Measurements from ENCODE around the gene LPP.

Gene LPP

GRCh38 chr3:188899881-188900280 lies 745.9 kb downstream of the LPP start:
- TF ChIP-seq HDGF (IDR thresholded peaks at IDR 0.05; ENCODE audit: borderline replicate concordance) (no peak), TARDBP (IDR thresholded peaks at IDR 0.05) (no peak), FOXA1 (IDR thresholded peaks at IDR 0.05) (no peak), PKNOX1 (IDR thresholded peaks at IDR 0.05) (no peak), CTBP1 (IDR thresholded peaks at IDR 0.05; ENCODE audit: borderline replicate concordance) (no peak), SUZ12 (IDR thresholded peaks at IDR 0.05) (no peak), ARNT (IDR thresholded peaks at IDR 0.05) (no peak), L3MBTL2 (conservative IDR thresholded peaks at IDR 0.05) (no peak), FOXK2 (IDR thresholded peaks at IDR 0.05) (no peak), FOXM1 (IDR thresholded peaks at IDR 0.05; ENCODE audit: borderline replicate concordance) (no peak), SP1 (IDR thresholded peaks at IDR 0.05) (no peak), NFRKB (IDR thresholded peaks at IDR 0.05) (no peak)
- no peak for DNase-seq (ENCODE audit: extremely low spot score)
- CTCF ChIA-PET, result no interaction called here
- POLR2A ChIA-PET, result no interaction called here

GRCh38 chr3:188900421-188900951 lies 746.5 kb downstream of the LPP start:
- TF ChIP-seq TARDBP (IDR thresholded peaks at IDR 0.05) (no peak), LEF1 (IDR thresholded peaks at IDR 0.05; ENCODE audit: borderline replicate concordance) (no peak), HDGF (IDR thresholded peaks at IDR 0.05; ENCODE audit: borderline replicate concordance) (no peak), FOXK2 (IDR thresholded peaks at IDR 0.05) (no peak), SP1 (IDR thresholded peaks at IDR 0.05) (no peak), FOXA1 (IDR thresholded peaks at IDR 0.05) (no peak), NFRKB (IDR thresholded peaks at IDR 0.05) (no peak), PKNOX1 (IDR thresholded peaks at IDR 0.05) (no peak)
- ChIA-PET CTCF (no interaction called here), POLR2A (no interaction called here)
- DNase-seq (ENCODE audit: extremely low spot score), result no peak

DNA sequence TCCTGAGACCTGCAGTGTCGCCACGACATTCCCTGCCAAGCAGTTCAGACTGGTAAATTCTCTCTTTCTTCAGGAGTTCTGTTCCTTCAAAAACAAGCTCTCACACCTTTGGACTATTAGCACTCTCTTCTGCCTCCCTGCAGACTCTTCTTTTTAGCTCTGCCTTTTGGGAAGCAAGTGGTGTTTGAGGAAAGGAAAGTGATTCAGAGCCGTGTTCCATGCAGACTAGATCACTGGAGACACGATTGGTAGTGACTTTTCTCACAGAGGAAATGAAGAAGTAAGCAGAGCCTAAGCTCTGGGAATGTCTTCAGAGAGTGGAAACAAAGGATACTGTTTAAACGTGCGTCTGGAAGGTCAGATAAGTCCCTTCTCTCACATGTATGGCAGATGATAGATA lies 747.2 kb downstream of the LPP start:
- TF ChIP-seq FOXK2 (IDR thresholded peaks at IDR 0.05) (no peak), SUZ12 (IDR thresholded peaks at IDR 0.05) (no peak), TARDBP (IDR thresholded peaks at IDR 0.05) (no peak), LEF1 (IDR thresholded peaks at IDR 0.05; ENCODE audit: borderline replicate concordance) (no peak), SP1 (IDR thresholded peaks at IDR 0.05) (no peak), ZNF384 (IDR thresholded peaks at IDR 0.05) (no peak), ELF4 (IDR thresholded peaks at IDR 0.05) (no peak), L3MBTL2 (conservative IDR thresholded peaks at IDR 0.05) (no peak), CTBP1 (IDR thresholded peaks at IDR 0.05; ENCODE audit: borderline replicate concordance) (no peak), FOXM1 (IDR thresholded peaks at IDR 0.05; ENCODE audit: borderline replicate concordance) (no peak), HDGF (IDR thresholded peaks at IDR 0.05; ENCODE audit: borderline replicate concordance) (no peak), FOXA1 (IDR thresholded peaks at IDR 0.05) (no peak), ARNT (IDR thresholded peaks at IDR 0.05) (no peak), BHLHE40 (IDR thresholded peaks at IDR 0.05; ENCODE audit: borderline replicate concordance) (no peak), PKNOX1 (IDR thresholded peaks at IDR 0.05) (no peak), NFRKB (IDR thresholded peaks at IDR 0.05) (no peak)
- DNase-seq (ENCODE audit: extremely low spot score), result no peak
- POLR2A ChIA-PET, result no interaction called here
- CTCF ChIA-PET, result no interaction called here

- TF ChIP-seq FOXK2 (IDR thresholded peaks at IDR 0.05), result no peak
- no peak for TF ChIP-seq L3MBTL2 (conservative IDR thresholded peaks at IDR 0.05)
- no peak for TF ChIP-seq HDGF (IDR thresholded peaks at IDR 0.05; ENCODE audit: borderline replicate concordance)
- no peak for TF ChIP-seq SUZ12 (IDR thresholded peaks at IDR 0.05)
- TF ChIP-seq FOXM1 (IDR thresholded peaks at IDR 0.05; ENCODE audit: borderline replicate concordance), result no peak
- TF ChIP-seq TARDBP (IDR thresholded peaks at IDR 0.05), result no peak
- TF ChIP-seq ELF4 (IDR thresholded peaks at IDR 0.05), result no peak
- TF ChIP-seq NFRKB (IDR thresholded peaks at IDR 0.05), result no peak
- no peak for TF ChIP-seq ARNT (IDR thresholded peaks at IDR 0.05)
- no peak for TF ChIP-seq CTBP1 (IDR thresholded peaks at IDR 0.05; ENCODE audit: borderline replicate concordance)
- TF ChIP-seq ZNF384 (IDR thresholded peaks at IDR 0.05), result no peak
- ChIA-PET POLR2A (no interaction called here), CTCF (no interaction called here)
- DNase-seq (ENCODE audit: extremely low spot score), result no peak
These were observed 747.8 kb downstream of the LPP start for GRCh38 chr3:188901671-188902287.

- DNase-seq (ENCODE audit: extremely low spot score), result no peak
- POLR2A ChIA-PET, result no interaction called here
- CTCF ChIA-PET, result no interaction called here
- TF ChIP-seq ARNT (IDR thresholded peaks at IDR 0.05) (no peak), FOXK2 (IDR thresholded peaks at IDR 0.05) (no peak), PKNOX1 (IDR thresholded peaks at IDR 0.05) (no peak), ELF4 (IDR thresholded peaks at IDR 0.05) (no peak), CTBP1 (IDR thresholded peaks at IDR 0.05; ENCODE audit: borderline replicate concordance) (no peak), FOXM1 (IDR thresholded peaks at IDR 0.05; ENCODE audit: borderline replicate concordance) (no peak), BHLHE40 (IDR thresholded peaks at IDR 0.05; ENCODE audit: borderline replicate concordance) (no peak), SUZ12 (IDR thresholded peaks at IDR 0.05) (no peak), LEF1 (IDR thresholded peaks at IDR 0.05; ENCODE audit: borderline replicate concordance) (no peak), FOXA1 (IDR thresholded peaks at IDR 0.05) (no peak), SP1 (IDR thresholded peaks at IDR 0.05) (no peak), ZNF384 (IDR thresholded peaks at IDR 0.05) (no peak), L3MBTL2 (conservative IDR thresholded peaks at IDR 0.05) (no peak), NFRKB (IDR thresholded peaks at IDR 0.05) (no peak), TARDBP (IDR thresholded peaks at IDR 0.05) (no peak), HDGF (IDR thresholded peaks at IDR 0.05; ENCODE audit: borderline replicate concordance) (no peak)
These were observed 750.7 kb downstream of the LPP start for GRCh38 chr3:188904670-188905069.
